Coronary artery (tissue), 2 donors: Measurements from ENCODE around the gene UGT1A3.

Experiments
- DNase-seq: peaks from one replicate; pipeline ENCODE4 v3.0.0-alpha.2; 2017; ENCODE audit warnings: low spot score
- H3K27ac ChIP-seq, 2 donors: fragments of 200-600 bp; sonication (generic); one replicate each; pipeline ENCODE4 v1.5.1; 2016 to 2019
- H3K4me3 ChIP-seq: fragments of 200-600 bp; sonication (generic); 2 replicates; pipeline ENCODE4 v1.5.1; 2016; ENCODE audit warnings: mild to moderate bottlenecking, moderate library complexity
- TF ChIP-seq, protein P1 (sequence below): fragments of 200-600 bp; sonication (generic); IDR thresholded peaks from one replicate; pipeline ENCODE4 v1.5.1; 2019; ENCODE audit warnings: antibody characterized with exemption

Gene UGT1A3

DNA sequence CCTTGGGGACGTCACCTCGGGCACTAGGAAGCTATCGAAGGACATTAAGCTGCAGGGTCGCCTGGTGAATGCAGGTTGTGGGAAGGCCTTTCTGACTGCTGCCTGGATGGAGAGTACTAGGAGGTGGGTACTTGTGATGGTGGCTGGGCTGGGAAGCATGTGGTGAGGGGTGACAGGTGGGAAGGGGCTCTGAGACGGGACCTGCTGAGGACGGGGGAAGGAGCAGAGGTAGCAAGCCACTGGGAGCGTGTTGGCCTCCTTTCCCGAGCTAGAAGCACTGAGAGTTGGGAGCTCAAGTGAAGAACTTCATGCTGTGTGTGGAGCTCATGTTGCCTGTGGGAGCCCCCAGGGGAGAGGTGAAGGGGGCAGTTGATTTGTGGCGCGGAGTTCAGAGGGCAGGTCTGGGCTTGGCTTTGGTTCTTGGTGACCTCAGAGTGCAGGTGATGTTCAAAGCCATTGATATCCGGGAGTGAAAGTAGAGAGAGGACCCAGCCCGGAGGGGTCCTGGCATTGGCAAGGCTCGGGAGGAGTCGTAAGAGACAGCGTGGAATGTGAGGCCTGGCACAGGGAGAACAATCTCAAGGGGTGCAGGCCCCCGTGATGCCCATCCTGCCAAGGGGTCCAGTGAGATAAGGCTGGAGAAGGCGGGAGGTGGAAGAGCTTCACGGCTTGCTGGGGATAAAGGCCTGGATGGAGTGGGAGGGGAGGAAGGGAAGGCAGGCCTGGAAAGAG, 62.5 kb downstream of the UGT1A3 start:
- Histone ChIP-seq H3K27ac (no peak overlapping the region), H3K4me3 (no peak overlapping the region)
- TF ChIP-seq, protein P1, sequence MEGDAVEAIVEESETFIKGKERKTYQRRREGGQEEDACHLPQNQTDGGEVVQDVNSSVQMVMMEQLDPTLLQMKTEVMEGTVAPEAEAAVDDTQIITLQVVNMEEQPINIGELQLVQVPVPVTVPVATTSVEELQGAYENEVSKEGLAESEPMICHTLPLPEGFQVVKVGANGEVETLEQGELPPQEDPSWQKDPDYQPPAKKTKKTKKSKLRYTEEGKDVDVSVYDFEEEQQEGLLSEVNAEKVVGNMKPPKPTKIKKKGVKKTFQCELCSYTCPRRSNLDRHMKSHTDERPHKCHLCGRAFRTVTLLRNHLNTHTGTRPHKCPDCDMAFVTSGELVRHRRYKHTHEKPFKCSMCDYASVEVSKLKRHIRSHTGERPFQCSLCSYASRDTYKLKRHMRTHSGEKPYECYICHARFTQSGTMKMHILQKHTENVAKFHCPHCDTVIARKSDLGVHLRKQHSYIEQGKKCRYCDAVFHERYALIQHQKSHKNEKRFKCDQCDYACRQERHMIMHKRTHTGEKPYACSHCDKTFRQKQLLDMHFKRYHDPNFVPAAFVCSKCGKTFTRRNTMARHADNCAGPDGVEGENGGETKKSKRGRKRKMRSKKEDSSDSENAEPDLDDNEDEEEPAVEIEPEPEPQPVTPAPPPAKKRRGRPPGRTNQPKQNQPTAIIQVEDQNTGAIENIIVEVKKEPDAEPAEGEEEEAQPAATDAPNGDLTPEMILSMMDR: no peak
- no peak for DNase-seq

DNA sequence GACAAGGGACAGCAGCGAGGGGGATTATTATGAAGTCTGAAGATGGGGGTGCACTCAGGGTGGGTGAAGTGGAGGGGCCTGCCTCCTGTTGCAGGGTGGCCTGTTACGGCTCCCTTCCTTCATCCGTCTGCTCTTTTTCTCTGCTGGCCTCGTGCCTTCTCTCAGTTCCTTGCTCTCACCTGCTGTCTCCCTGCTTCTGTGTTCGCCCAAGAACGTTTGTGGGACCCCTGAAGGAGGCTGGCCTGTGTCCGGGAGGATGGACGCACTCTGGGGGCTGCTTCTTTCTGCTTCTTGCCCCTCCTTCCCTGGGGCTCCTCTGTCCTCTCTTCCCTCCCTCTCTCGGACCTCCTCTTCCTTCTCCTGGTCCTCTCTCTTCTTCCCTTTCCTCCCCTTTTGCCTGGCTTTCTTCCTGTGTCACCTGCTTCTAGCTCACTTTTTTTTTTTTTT, 63.1 kb downstream of the UGT1A3 start:
- DNase-seq: no peak
- TF ChIP-seq, protein P1: no peak
- H3K4me3 ChIP-seq: no peak overlapping the region
- no peak overlapping the region for H3K27ac ChIP-seq

DNA sequence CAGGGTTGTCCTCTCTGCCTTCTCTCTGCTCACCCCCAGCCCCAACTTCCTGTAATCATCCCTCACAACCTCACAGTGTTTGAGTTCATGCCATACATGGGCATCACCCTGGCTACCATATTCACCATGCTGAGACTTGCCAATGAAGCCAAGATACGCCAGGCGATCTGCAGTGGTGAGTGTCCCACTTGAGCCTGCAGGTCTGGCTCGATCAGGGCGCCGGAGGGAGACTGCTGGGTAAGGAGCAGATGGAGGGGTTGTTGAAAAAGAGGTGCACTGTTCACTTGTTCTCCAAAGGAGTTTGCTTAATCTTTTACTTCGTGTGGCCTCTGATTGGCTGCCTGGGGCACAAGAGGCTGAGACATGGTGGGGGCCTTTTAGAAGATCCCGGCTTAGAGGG, 63.9 kb downstream of the UGT1A3 start:
- Histone ChIP-seq H3K27ac (no peak overlapping the region), H3K4me3 (no peak overlapping the region)
- no peak for DNase-seq
- TF ChIP-seq, protein P1: no peak

DNA sequence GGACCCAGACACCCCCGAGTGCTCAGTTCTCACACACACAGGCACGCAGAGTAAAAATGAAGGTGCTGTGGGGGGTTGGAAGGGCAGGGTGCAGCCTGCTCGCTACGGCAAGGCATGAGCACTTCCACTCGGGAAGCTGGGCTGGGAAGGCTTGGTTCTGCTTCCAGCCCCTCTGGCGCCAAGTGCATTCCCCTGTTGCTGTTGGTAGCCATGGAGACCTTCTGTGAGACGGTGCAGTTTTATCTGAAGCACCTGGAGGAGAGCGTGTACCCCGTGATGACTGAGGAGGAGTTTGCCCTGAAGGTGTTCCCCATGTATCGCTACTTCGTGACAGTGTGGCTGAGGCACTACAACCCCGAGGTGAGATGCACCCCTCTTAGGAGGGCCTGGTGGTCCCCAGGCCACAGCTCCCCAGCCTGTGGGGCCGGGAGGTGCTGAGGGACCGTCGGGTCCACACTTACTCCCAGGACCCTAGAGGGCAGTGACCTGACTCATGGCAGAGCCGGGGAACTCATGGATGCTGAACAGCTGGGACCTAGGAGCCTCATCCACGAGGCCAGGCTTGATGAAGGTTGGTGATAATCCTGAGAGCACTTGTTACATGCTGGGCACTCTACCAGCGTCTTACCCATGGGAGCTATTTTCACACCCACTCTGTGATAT, 64.8 kb downstream of the UGT1A3 start:
- no peak overlapping the region for H3K27ac ChIP-seq
- H3K4me3 ChIP-seq: no peak overlapping the region
- DNase-seq: no peak
- TF ChIP-seq, protein P1: no peak

DNA sequence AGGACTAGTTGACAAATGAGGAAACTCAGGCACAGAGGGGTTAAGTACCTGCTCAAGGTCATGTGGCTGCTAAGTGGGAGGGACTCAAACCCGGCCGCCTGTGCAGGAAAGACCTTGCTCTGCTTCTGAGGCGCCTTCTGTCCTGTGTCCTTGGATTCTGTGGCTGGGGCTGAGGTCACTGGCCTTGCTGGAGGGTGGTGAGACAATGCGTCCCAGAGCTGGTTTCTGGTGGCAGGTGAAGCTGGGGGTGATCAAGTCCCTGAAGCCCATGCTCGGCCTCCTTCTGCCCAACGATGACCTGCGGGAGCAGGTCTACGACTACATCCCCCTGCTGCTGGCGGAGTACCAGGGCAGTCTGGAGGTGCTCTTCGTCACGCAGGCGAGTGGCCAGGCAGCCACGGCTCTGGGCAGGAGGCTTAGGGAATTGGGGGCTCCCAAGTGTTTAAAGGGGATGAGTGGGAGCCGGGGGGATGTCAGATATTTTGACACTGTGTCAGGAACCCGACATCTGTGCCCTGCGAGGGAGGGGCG, 65.4 kb downstream of the UGT1A3 start:
- no peak overlapping the region for H3K27ac ChIP-seq
- TF ChIP-seq, protein P1: no peak
- H3K4me3 ChIP-seq: no peak overlapping the region
- no peak for DNase-seq

DNA sequence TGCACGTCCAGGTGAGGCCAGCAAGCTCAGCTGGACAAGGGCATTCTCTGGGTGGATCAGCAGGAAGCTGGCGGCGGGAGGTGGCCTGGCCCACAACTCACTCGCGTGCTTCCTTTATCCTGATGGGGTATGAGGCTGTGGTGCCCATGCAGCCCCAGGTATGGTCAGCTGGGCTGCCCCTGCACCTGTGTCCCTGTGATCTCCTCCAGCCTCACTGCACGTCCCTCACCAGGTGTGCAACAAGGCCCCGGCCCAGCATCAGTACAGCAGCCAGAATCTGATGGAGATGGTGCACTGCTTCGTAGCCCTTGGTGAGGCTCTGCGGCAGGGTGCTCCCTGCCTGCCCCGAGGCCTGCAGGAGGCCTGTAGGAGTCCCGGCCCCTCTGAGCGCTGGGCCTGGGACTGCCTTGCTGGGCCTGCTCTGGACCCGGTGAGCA, 66.9 kb downstream of the UGT1A3 start:
- TF ChIP-seq, protein P1: no peak
- peak; percentile 56 for DNase-seq
- Histone ChIP-seq H3K27ac (no peak overlapping the region), H3K4me3 (no peak overlapping the region)
